NK-92 (cell line): ENCODE data around the gene ASCC3.
"Not testable (repeated sequence)": the region's sequence is repeated elsewhere in the genome, so short reads cannot be mapped to it uniquely, and the experiment has no call there.

Experiments
- DNase-seq: peaks from one replicate; lab custom pipeline; 2025; ENCODE audit not compliant: unreplicated experiment; lab: John Stamatoyannopoulos, UW

Gene ASCC3

GRCh38 chr6:100665041-100665380 is 216.1 kb downstream of the ASCC3 start:
- no peak for DNase-seq

- DNase-seq = no peak
Measured at GRCh38 chr6:100664274-100665040, 216.7 kb downstream of the ASCC3 start.

- no peak for DNase-seq
Measured at GRCh38 chr6:100663219-100663863, 217.8 kb downstream of the ASCC3 start.

GRCh38 chr6:100662264-100662663 is 218.9 kb downstream of the ASCC3 start:
- no peak for DNase-seq

- no peak for DNase-seq
Measured at GRCh38 chr6:100658486-100658885, 222.6 kb downstream of the ASCC3 start.

- DNase-seq = no peak
Measured at GRCh38 chr6:100657678-100658330, 223.3 kb downstream of the ASCC3 start.

- not testable (repeated sequence) for DNase-seq
Measured at GRCh38 chr6:100641147-100641546, 240.0 kb downstream of the ASCC3 start.

GRCh38 chr6:100633096-100633777 is 247.9 kb downstream of the ASCC3 start:
- DNase-seq = no peak

GRCh38 chr6:100630536-100630935 is 250.6 kb downstream of the ASCC3 start:
- no peak for DNase-seq

- no peak for DNase-seq
Measured at GRCh38 chr6:100627911-100628758, 253.0 kb downstream of the ASCC3 start.

GRCh38 chr6:100626721-100627120 is 254.4 kb downstream of the ASCC3 start:
- no peak for DNase-seq

- DNase-seq = no peak
Measured at GRCh38 chr6:100622907-100623692, 258.0 kb downstream of the ASCC3 start.

GRCh38 chr6:100620085-100620840 is 260.9 kb downstream of the ASCC3 start:
- no peak for DNase-seq

- no peak for DNase-seq
Measured at GRCh38 chr6:100618351-100618671, 262.8 kb downstream of the ASCC3 start.

GRCh38 chr6:100617633-100618350 is 263.3 kb downstream of the ASCC3 start:
- no peak for DNase-seq

- DNase-seq = no peak
Measured at GRCh38 chr6:100614933-100615332, 266.2 kb downstream of the ASCC3 start.

- DNase-seq = no peak
Measured at GRCh38 chr6:100614386-100614785, 266.7 kb downstream of the ASCC3 start.

GRCh38 chr6:100613656-100614055 is 267.5 kb downstream of the ASCC3 start:
- DNase-seq = no peak

- no peak for DNase-seq
Measured at GRCh38 chr6:100612094-100612493, 269.0 kb downstream of the ASCC3 start.
